ENCODE data around the gene ZFPM1.
"Not testable (repeated sequence)": the region's sequence is repeated elsewhere in the genome, so short reads cannot be mapped to it uniquely, and the experiment has no call there.

Gene ZFPM1

GRCh38 chr16:88514526-88515232 lies 61.6 kb downstream of the ZFPM1 start:
- DNase-seq (ENCODE audit: low read depth), result no peak

DNA sequence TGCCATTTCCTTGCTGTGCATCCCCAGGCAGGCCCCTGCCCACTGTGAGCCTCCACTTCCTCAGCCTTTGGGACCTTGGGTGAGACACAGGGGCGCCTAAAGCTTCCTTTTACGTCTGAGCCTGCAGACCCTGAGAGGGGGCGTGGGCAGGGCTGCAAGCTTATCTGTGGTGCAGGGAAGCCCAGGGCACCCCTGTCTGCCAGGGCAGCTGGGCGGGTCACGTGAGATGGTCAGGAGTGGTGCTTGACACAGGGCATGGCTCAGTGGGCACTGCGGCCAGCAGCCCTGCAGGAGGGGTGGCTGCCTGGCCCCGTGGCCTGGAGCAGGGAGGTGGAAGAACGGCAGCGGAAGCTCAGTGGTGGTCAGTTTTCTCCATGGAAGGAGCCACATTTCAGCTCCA lies 62.3 kb downstream of the ZFPM1 start:
- no peak for DNase-seq (ENCODE audit: low read depth)

- DNase-seq (ENCODE audit: low read depth), result no peak
These were observed 63.0 kb downstream of the ZFPM1 start for GRCh38 chr16:88515925-88516594.

DNA sequence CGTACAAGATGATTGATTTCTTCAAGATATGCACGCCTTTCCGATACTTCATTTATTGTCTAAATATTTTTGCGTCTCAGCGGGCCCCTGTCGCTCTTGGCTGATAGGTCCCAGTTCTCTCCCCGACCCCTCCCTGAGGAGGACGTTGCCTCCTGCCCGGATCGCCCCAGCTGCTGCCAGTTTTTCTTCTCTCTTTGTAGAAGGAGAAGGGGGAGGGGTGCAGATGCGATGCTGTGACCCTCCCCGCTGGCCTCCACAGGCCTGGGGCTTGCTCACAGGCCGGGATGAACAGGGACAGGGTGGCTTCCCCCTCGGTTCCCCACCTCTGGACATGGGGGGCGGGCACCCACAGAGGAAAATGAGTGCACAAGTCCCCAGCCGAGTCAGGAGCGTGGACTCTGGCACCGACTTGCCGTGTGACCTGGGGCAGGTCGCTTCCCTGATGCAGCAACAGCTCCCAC lies 63.6 kb downstream of the ZFPM1 start:
- DNase-seq (ENCODE audit: low read depth), result no peak

DNA sequence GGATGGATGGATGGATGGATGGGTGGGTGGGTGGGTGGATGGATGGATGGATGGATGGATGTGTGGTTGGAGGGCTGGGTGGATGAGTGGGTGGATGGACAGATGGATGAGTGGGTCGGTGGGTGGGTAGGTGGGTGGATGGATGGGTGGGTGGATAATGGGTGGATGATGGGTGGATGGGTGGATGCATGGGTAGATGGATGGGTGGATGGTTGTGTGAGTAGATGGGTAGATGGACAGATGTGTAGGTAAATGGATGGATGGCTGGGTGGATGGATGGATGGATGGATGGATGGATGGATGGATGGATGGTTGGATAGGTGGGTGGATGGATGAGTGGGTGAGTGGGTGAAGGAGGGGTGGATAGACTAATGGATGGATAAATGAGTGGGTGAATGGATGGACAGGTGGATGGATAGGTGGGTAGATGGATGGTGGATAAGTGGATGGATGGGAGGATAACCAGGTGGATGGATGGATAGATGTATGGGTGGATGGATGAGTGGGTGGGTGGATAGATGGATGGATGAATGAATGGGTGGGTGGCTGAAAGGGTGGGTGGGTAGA lies 64.2 kb downstream of the ZFPM1 start:
- not testable (repeated sequence) for DNase-seq (ENCODE audit: low read depth)

DNA sequence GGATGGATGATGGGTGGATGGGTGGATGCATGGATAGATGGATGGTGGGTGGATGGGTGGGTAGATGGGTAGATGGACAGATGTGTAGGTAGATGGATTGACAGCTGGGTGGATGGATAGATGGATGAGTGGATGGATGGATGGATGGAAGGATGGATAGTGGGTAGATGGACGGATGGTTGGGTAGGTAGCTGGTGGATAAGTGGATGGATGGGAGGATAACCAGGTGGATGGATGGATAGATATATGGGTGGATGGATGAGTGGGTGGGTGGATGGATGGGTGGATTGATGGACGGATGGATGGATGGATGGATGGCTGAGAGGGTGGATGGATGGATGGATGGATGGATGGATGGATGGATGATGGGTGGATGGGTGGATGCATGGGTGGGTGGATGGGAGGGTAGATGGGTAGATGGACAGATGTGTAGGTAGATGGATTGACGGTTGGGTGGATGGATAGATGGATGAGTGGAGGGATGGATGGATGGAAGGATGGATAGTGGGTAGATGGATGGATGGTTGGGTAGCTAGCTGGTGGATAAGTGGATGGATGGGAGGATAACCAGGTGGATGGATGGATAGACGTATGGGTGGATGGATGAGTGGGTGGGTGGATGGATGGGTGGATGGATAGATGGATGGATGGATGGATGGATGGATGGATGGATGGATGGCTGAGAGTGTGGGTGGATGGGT lies 65.5 kb downstream of the ZFPM1 start:
- DNase-seq (ENCODE audit: low read depth), result not testable (repeated sequence)

- DNase-seq (ENCODE audit: low read depth), result no peak
These were observed 66.2 kb downstream of the ZFPM1 start for GRCh38 chr16:88519240-88519639.

- no peak for DNase-seq (ENCODE audit: low read depth)
These were observed 67.0 kb downstream of the ZFPM1 start for GRCh38 chr16:88519938-88520653.

GRCh38 chr16:88521674-88522073 lies 68.6 kb downstream of the ZFPM1 start:
- DNase-seq (ENCODE audit: low read depth), result no peak

DNA sequence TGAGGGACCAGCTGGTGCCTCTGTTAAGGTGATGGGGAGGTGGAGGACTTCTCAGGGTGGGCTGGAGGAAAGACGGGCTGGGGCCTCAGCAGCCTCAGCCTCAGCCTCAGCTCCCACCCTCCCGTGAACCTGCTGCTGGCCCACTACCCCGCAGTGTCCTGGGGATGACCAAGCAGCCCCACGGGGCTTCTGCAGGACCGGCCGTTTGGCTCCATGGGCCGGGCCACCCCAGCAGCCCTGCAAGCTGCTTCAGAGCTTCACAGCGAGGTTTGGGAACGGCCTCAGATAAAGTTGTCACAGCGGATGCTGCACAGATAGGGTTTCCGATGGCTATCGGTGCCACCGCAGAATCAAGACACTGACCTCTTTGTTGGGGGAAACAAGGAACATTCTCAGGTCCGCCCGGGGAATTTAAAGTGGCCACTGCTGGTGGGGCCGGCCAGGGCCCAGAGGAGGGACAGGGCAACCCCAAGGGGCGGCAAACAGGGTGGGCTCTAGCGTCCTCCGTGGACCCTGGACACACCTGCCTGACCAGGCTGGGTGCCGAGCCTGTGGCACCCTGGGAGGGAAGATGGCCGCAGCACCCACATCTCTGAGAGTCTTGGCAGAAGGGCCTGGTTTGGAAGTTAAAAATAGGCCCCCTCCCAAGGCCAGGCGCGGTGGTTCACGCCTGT lies 69.3 kb downstream of the ZFPM1 start:
- no peak for DNase-seq (ENCODE audit: low read depth)

DNA sequence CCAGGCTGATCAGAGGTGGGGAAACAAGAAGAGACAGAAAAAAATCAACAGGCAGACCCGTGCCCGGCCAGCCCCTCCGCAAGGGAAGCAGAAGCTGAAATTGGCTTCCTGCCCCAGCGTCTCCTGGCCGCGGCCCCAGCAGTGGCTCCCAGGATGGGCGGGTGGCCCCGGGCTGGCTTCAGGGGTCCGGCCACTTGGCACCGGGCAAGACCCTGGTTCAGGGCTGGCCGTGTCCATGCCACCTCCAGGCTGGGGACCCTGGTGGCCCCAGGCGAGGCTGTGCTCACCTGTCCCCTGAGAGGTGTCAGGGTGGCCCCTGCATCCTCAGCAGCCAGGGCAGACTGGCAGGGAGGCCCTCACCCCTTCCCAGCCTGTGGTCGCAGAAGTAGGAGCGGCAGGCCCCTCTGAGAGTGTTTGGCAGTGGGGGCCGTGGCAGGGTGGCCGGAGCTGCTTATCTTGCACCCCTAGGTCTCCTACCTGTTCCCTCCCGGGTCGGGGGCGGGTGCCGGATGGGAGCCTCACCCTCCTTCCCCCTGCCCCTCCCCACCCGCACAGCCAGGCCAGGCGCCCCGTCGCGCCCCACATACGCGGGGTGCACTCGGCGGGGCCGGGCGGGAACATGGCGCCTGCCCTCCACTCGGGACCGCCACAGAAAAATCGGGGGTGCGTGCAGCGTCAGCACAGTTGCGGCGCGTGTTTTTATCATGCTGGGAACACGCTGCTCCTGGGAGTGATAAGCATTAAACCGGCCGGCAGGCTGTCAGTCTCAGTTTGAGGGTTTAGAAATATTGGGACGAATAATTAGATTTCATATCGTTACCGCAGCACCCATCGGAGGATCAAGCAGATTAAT lies 70.5 kb downstream of the ZFPM1 start:
- no peak for DNase-seq (ENCODE audit: low read depth)

GRCh38 chr16:88524274-88524972 lies 71.3 kb downstream of the ZFPM1 start:
- no peak for DNase-seq (ENCODE audit: low read depth)

GRCh38 chr16:88524973-88525662 lies 72.0 kb downstream of the ZFPM1 start:
- DNase-seq (ENCODE audit: low read depth), result no peak

GRCh38 chr16:88525663-88525990 lies 72.5 kb downstream of the ZFPM1 start:
- no peak for DNase-seq (ENCODE audit: low read depth)

DNA sequence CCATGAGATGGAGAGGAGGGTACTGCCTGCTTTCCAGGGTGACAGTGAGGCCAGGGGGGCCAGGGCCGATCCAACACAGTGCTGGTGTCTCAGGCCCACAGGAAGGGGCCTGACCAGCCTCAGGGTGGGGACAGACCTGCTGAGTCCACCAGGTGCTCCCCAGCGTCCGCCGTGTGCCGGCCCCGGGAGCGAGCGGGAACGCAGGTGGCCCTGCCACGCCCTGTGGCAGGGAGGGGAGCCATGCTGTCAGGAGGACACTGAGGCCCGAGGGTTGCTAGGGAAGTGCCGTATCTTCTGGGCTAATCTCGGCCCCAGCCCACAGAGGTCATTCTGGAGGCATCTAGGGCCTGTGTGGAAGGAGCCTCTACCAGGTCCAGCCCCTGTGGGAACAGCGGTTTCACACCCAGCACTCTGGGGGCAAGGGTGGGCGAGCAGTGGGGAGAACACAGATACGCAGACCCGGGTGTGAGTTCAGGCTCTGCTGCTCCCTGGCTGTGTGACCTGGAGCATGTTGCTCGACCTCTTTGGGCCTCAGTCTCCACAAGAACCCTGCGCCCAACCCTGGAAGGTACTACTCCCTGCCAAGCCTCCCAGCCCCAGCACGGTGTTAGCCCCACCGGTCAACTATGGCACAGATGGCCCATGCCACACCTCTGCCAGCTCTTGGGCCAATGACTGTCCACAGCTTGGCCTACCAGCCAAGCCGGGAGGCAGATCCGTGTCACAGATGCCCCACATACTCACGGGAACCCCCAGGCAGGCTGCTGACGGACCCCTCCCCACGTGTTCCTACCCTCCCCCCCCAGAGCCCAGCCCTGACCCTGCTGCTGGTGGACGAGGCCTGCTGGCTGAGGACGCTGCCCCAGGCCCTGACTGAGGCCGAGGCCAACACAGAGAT lies 73.2 kb downstream of the ZFPM1 start:
- DNase-seq (ENCODE audit: low read depth), result no peak

GRCh38 chr16:88526906-88527185 lies 73.8 kb downstream of the ZFPM1 start:
- no peak for DNase-seq (ENCODE audit: low read depth)

- DNase-seq (ENCODE audit: low read depth), result no peak
These were observed 74.3 kb downstream of the ZFPM1 start for GRCh38 chr16:88527186-88527936.

All from stimulated activated CD8-positive, alpha-beta memory T cell treated with anti-CD3 and anti-CD28 coated beads, Interleukin-7, amount 100 ng/mL, for 24 hours (primary cell).